PFSK-1 (cell line): ENCODE data around the gene OR1S1.

Experiments used
- FOXP2 ChIP-seq: optimal IDR thresholded peaks from 2 replicates; pipeline ENCODE3; 2011; ENCODE audit warnings: borderline replicate concordance, control low read depth, inconsistent platforms; ENCODE audit not compliant: insufficient read depth; ENCODE audit errors: extremely low read length, extremely low read depth
- POLR2AphosphoS5 ChIP-seq: IDR thresholded peaks from 2 replicates; pipeline ENCODE4 v1.6.1; 2012; ENCODE audit warnings: low read depth, mild to moderate bottlenecking, control low read depth, low read length, moderate library complexity
- REST ChIP-seq, 2 experiments: IDR thresholded peaks; 2 replicates each; pipeline versions ENCODE4 v1.6.1 to v1.8.0; 2011 to 2012; ENCODE audit warnings: low read depth in 2 of 2, low read length in 2 of 2, control low read depth in 1 of 2, inconsistent platforms in 1 of 2, mild to moderate bottlenecking in 1 of 2, moderate library complexity in 1 of 2; ENCODE audit not compliant: insufficient read depth in 1 of 2
- SIN3A ChIP-seq: IDR thresholded peaks from 2 replicates; pipeline ENCODE4 v1.6.1; 2012; ENCODE audit warnings: mild to moderate bottlenecking, low read length, moderate library complexity, borderline replicate concordance; ENCODE audit not compliant: insufficient read depth
- TAF1 ChIP-seq: IDR thresholded peaks from 2 replicates; pipeline ENCODE4 v1.6.1; 2012; ENCODE audit warnings: low read length, control low read depth, borderline replicate concordance; ENCODE audit not compliant: insufficient read depth

Gene OR1S1

GRCh38 chr11:58178444-58178843, 34.1 kb upstream of the OR1S1 start:
- no peak for TF ChIP-seq SIN3A
- no peak for TF ChIP-seq FOXP2
- no peak for TF ChIP-seq TAF1
- no peak for TF ChIP-seq REST (IDR thresholded peaks at IDR 0.05; ENCODE audit: insufficient read depth in 1 of 2, low read depth in 2 of 2, low read length in 2 of 2)

GRCh38 chr11:58179648-58180047, 32.9 kb upstream of the OR1S1 start:
- no peak for TF ChIP-seq FOXP2
- TF ChIP-seq REST (IDR thresholded peaks at IDR 0.05; ENCODE audit: insufficient read depth in 1 of 2, low read depth in 2 of 2, low read length in 2 of 2): no peak

- TF ChIP-seq FOXP2 (no peak), TAF1 (no peak), POLR2AphosphoS5 (no peak), REST (IDR thresholded peaks at IDR 0.05; ENCODE audit: insufficient read depth in 1 of 2, low read depth in 2 of 2, low read length in 2 of 2) (no peak), SIN3A (no peak)
Measured at GRCh38 chr11:58186938-58187337, 25.6 kb upstream of the OR1S1 start.

GRCh38 chr11:58188770-58189169, 23.8 kb upstream of the OR1S1 start, which contains the start of gene OR9Q2:
Gene OR9Q2, plus strand, starts transcription at chr11:58189070. Its CDS starts 1,421 bp downstream, at chr11:58190491.
- TF ChIP-seq REST (IDR thresholded peaks at IDR 0.05; ENCODE audit: insufficient read depth in 1 of 2, low read depth in 2 of 2, low read length in 2 of 2): no peak
- TF ChIP-seq TAF1: no peak
- no peak for TF ChIP-seq POLR2AphosphoS5
- no peak for TF ChIP-seq SIN3A
- no peak for TF ChIP-seq FOXP2

GRCh38 chr11:58192229-58192628, 20.3 kb upstream of the OR1S1 start:
- TF ChIP-seq TAF1 (no peak), POLR2AphosphoS5 (no peak), REST (IDR thresholded peaks at IDR 0.05; ENCODE audit: insufficient read depth in 1 of 2, low read depth in 2 of 2, low read length in 2 of 2) (no peak), FOXP2 (no peak), SIN3A (no peak)
